Subcutaneous abdominal adipose tissue (tissue), 5 donors: ENCODE results near the gene RAB3B.
"Not testable (repeated sequence)": the region's sequence is repeated elsewhere in the genome, so short reads cannot be mapped to it uniquely, and the experiment has no call there.

Experiments used
- H3K27ac ChIP-seq: one replicate; pipeline ENCODE4 v1.7.0; 2013; ENCODE audit warnings: low read depth, mild to moderate bottlenecking, inconsistent platforms, low read length, moderate library complexity
- H3K27me3 ChIP-seq, 5 donors: one replicate each; pipeline ENCODE4 v1.7.0; 2013; ENCODE audit warnings: low read length in 5 of 5, inconsistent platforms in 1 of 5; ENCODE audit not compliant: control insufficient read depth in 5 of 5, insufficient read depth in 4 of 5
- H3K36me3 ChIP-seq, 5 donors: one replicate each; pipeline ENCODE4 v1.7.0; 2013; ENCODE audit warnings: low read length in 5 of 5; ENCODE audit not compliant: control insufficient read depth in 5 of 5, insufficient read depth in 5 of 5
- H3K4me1 ChIP-seq, 5 donors: one replicate each; pipeline ENCODE4 v1.7.0; 2013; ENCODE audit warnings: low read length in 5 of 5, mild to moderate bottlenecking in 3 of 5, moderate library complexity in 1 of 5; ENCODE audit not compliant: control insufficient read depth in 5 of 5, insufficient read depth in 5 of 5
- H3K4me3 ChIP-seq, 5 donors: one replicate each; pipeline ENCODE4 v1.7.0; 2013; ENCODE audit warnings: low read length in 5 of 5, low read depth in 1 of 5
- H3K9ac ChIP-seq, 5 donors: one replicate each; pipeline ENCODE4 v1.7.0; 2013; ENCODE audit warnings: low read length in 5 of 5, mild to moderate bottlenecking in 4 of 5, moderate library complexity in 3 of 5
- H3K9me3 ChIP-seq, 5 donors: one replicate each; pipeline ENCODE4 v1.7.0; 2013; ENCODE audit warnings: low read length in 5 of 5; ENCODE audit not compliant: control insufficient read depth in 5 of 5
- donor health status: healthy.
- donor health status: healthy.
- donor health status: healthy.
- donor health status: healthy.
- donor health status: healthy.

Gene RAB3B

GRCh38 chr1:51969038-51969705 lies 21.3 kb downstream of the RAB3B start:
- H3K9me3 ChIP-seq, result no peaks in the 10 kb centered on the region
- H3K4me3 ChIP-seq, result no peak overlapping the region
- no peaks in the 10 kb centered on the region for H3K36me3 ChIP-seq
- H3K4me1 ChIP-seq, result no peaks in the 10 kb centered on the region
- H3K27ac ChIP-seq, result no peak overlapping the region
- peaks cover 0 to 7% (median 0%) of the 10 kb centered on the region in 5 donors for H3K27me3 ChIP-seq
- no peak overlapping the region for H3K9ac ChIP-seq

GRCh38 chr1:51968632-51969031 lies 21.9 kb downstream of the RAB3B start:
- Histone ChIP-seq H3K36me3 (no peaks in the 10 kb centered on the region), H3K9me3 (no peaks in the 10 kb centered on the region), H3K27ac (no peak overlapping the region), H3K4me1 (no peaks in the 10 kb centered on the region), H3K4me3 (no peak overlapping the region), H3K27me3 (peaks cover 0 to 7% (median 3%) of the 10 kb centered on the region in 5 donors), H3K9ac (no peak overlapping the region)

- not testable (repeated sequence) for H3K4me1 ChIP-seq, H3K9me3 ChIP-seq, H3K27ac ChIP-seq, H3K36me3 ChIP-seq, H3K9ac ChIP-seq, H3K27me3 ChIP-seq, H3K4me3 ChIP-seq
These were observed 23.2 kb downstream of the RAB3B start for GRCh38 chr1:51967213-51967791.

GRCh38 chr1:51966559-51966958 lies 23.9 kb downstream of the RAB3B start:
- Histone ChIP-seq H3K4me3 (no peak overlapping the region), H3K27me3 (peaks cover 0 to 8% (median 3%) of the 10 kb centered on the region in 5 donors), H3K36me3 (no peaks in the 10 kb centered on the region), H3K27ac (no peak overlapping the region), H3K9me3 (no peaks in the 10 kb centered on the region), H3K4me1 (no peaks in the 10 kb centered on the region), H3K9ac (no peak overlapping the region)

GRCh38 chr1:51964309-51964696 lies 26.2 kb downstream of the RAB3B start:
- H3K4me1 ChIP-seq, result no peaks in the 10 kb centered on the region
- H3K27ac ChIP-seq, result no peak overlapping the region

GRCh38 chr1:51963592-51964308 lies 26.8 kb downstream of the RAB3B start:
- H3K27me3 ChIP-seq, result peaks cover 0 to 29% (median 12%) of the 10 kb centered on the region in 5 donors
- H3K36me3 ChIP-seq, result no peaks in the 10 kb centered on the region
- no peaks in the 10 kb centered on the region for H3K9me3 ChIP-seq
- no peaks in the 10 kb centered on the region for H3K4me1 ChIP-seq
- H3K9ac ChIP-seq, result no peak overlapping the region
- H3K27ac ChIP-seq, result no peak overlapping the region
- H3K4me3 ChIP-seq, result no peak overlapping the region

More at GRCh38 chr1:51964309-51964696, 26.2 kb downstream of the RAB3B start:
- peaks cover 0 to 26% (median 12%) of the 10 kb centered on the region in 5 donors for H3K27me3 ChIP-seq
- H3K4me3 ChIP-seq, result no peak overlapping the region
- H3K9me3 ChIP-seq, result no peaks in the 10 kb centered on the region
- H3K36me3 ChIP-seq, result no peaks in the 10 kb centered on the region
- no peak overlapping the region for H3K9ac ChIP-seq

- H3K27ac ChIP-seq, result no peak overlapping the region
- H3K4me3 ChIP-seq, result no peak overlapping the region
- peaks cover 0 to 30% (median 12%) of the 10 kb centered on the region in 5 donors for H3K27me3 ChIP-seq
These were observed 27.8 kb downstream of the RAB3B start for GRCh38 chr1:51962486-51963356.

GRCh38 chr1:51961954-51962353 lies 28.5 kb downstream of the RAB3B start:
- Histone ChIP-seq H3K4me1 (no peaks in the 10 kb centered on the region), H3K27ac (no peak overlapping the region), H3K9me3 (no peaks in the 10 kb centered on the region), H3K27me3 (peaks cover 0 to 30% (median 13%) of the 10 kb centered on the region in 5 donors), H3K4me3 (no peak overlapping the region), H3K9ac (no peak overlapping the region), H3K36me3 (no peaks in the 10 kb centered on the region)

More at GRCh38 chr1:51962486-51963356, 27.8 kb downstream of the RAB3B start:
- Histone ChIP-seq H3K4me1 (no peaks in the 10 kb centered on the region), H3K9me3 (no peaks in the 10 kb centered on the region), H3K9ac (no peak overlapping the region), H3K36me3 (no peaks in the 10 kb centered on the region)

GRCh38 chr1:51961231-51961630 lies 29.3 kb downstream of the RAB3B start:
- no peaks in the 10 kb centered on the region for H3K4me1 ChIP-seq
- no peaks in the 10 kb centered on the region for H3K36me3 ChIP-seq
- peaks cover 0 to 30% (median 13%) of the 10 kb centered on the region in 5 donors for H3K27me3 ChIP-seq
- no peaks in the 10 kb centered on the region for H3K9me3 ChIP-seq
- no peak overlapping the region for H3K4me3 ChIP-seq
- no peak overlapping the region for H3K9ac ChIP-seq
- no peak overlapping the region for H3K27ac ChIP-seq
